ENCODE data around the gene KCNQ1. TPM values are rescaled to one million over a fixed set of nuclear protein-coding genes. Genes with fewer than 3 reads are reported as not detected.

The KCNQ1 gene
- total and polyA plus RNA-seq, 2 donors (not counting 3 experiments of a cell fraction or from before 2014, with no cell fraction given), result 0.07 to 0.09 TPM

DNA sequence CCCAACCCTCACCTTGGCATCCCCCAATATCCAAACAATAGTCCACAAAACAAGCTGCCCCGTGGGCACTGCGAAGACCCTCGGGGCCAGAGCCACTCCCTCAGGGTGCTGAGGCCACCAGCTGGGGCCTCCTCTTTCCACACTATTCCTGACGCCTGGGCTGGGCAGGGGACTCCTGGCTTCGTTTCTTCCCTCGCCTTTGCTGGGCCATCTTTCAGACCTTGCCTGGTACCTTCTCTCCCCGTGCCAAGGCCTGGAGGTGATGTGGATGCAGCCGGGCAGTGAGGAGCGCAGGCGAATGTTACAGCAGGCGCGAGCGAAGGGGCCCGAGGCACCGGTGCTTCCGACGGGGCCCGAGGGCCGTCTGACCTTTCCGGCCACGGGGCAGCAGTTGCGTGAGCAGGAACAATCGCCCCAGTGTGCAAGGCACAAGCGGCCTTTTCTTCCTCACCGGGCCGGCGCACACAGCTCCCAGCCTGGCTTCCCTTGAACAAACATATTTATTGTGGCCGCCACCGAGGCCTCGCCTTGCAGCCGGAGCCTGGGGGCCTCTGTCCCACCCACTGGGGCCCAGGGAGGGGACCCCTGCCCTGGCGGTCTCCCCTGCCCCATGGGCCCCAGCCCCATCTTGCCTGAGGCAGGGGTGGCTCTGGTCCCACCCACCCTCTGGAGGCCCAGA lies 287.6 kb downstream of the KCNQ1 start:
- intact Hi-C loops (cut with micrococcal nuclease) (no loop called here), dilution Hi-C loops (cut with MboI; ENCODE audit: extremely low pct_ligation_motif_present, low sequenced_read_pairs) (no loop called here)
- H3K79me2 ChIP-seq (ENCODE audit: control insufficient read depth, insufficient read depth, low read length), result no peaks in the 10 kb centered on the region
- no peaks in the 10 kb centered on the region for H3K9me1 ChIP-seq (replicated peaks; ENCODE audit: control insufficient read depth, extremely low read depth, insufficient read depth, low read length)
- H3K4me2 ChIP-seq (ENCODE audit: insufficient read depth, low read length), result no peak overlapping the region
- no peaks in the 10 kb centered on the region for H3K36me3 ChIP-seq (ENCODE audit: control insufficient read depth in 2 of 2, extremely low read depth in 1 of 2, insufficient read depth in 2 of 2, low read length in 2 of 2)
- no peak overlapping the region for H3K9ac ChIP-seq (replicated peaks; ENCODE audit: extremely low read depth, insufficient read depth, low read length)
- no peak for DNase-seq (ENCODE audit: low read depth, low spot score)
- no TSS peak for BruUV-seq (replicated peaks)
- H3K4me3 ChIP-seq (replicated peaks in 1 of 3; ENCODE audit: insufficient read depth in 1 of 3, low read depth in 1 of 3, low read length in 3 of 3), result no peak overlapping the region
- H3K4me1 ChIP-seq (ENCODE audit: control insufficient read depth, extremely low read depth, insufficient read depth, low read length), result no peaks in the 10 kb centered on the region
- no peaks in the 10 kb centered on the region for H3K9me3 ChIP-seq (replicated peaks; ENCODE audit: control insufficient read depth, insufficient read depth, low read length)
- no peaks in the 10 kb centered on the region for H3K27me3 ChIP-seq (ENCODE audit: control insufficient read depth in 2 of 2, insufficient read depth in 2 of 2, low read length in 2 of 2)
- H4K20me1 ChIP-seq (replicated peaks; ENCODE audit: control insufficient read depth, extremely low read depth, insufficient read depth, low read length), result no peaks in the 10 kb centered on the region
- TF ChIP-seq GATA2 (IDR thresholded peaks at IDR 0.05; ENCODE audit: insufficient read depth, insufficient read length, low read depth, low read length) (no peak), MYC (IDR thresholded peaks at IDR 0.05; ENCODE audit: low read depth, low read length) (no peak), EZH2 (IDR thresholded peaks at IDR 0.05; ENCODE audit: borderline replicate concordance, low read depth, low read length, severe bottlenecking) (no peak), FOS (IDR thresholded peaks at IDR 0.05; ENCODE audit: borderline replicate concordance, insufficient read depth, low read length) (no peak), POLR2A (IDR thresholded peaks at IDR 0.05; ENCODE audit: low read depth, low read length) (no peak), JUN (IDR thresholded peaks at IDR 0.05; ENCODE audit: borderline replicate concordance, insufficient read depth, insufficient read length, low read depth) (no peak), POLR2AphosphoS5 (IDR thresholded peaks at IDR 0.05; ENCODE audit: insufficient read depth, low read depth, low read length) (no peak)
- TF ChIP-seq, protein P1, sequence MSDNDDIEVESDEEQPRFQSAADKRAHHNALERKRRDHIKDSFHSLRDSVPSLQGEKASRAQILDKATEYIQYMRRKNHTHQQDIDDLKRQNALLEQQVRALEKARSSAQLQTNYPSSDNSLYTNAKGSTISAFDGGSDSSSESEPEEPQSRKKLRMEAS (IDR thresholded peaks at IDR 0.05; ENCODE audit: insufficient read depth, insufficient read length), result no peak
- TF ChIP-seq, protein P2, sequence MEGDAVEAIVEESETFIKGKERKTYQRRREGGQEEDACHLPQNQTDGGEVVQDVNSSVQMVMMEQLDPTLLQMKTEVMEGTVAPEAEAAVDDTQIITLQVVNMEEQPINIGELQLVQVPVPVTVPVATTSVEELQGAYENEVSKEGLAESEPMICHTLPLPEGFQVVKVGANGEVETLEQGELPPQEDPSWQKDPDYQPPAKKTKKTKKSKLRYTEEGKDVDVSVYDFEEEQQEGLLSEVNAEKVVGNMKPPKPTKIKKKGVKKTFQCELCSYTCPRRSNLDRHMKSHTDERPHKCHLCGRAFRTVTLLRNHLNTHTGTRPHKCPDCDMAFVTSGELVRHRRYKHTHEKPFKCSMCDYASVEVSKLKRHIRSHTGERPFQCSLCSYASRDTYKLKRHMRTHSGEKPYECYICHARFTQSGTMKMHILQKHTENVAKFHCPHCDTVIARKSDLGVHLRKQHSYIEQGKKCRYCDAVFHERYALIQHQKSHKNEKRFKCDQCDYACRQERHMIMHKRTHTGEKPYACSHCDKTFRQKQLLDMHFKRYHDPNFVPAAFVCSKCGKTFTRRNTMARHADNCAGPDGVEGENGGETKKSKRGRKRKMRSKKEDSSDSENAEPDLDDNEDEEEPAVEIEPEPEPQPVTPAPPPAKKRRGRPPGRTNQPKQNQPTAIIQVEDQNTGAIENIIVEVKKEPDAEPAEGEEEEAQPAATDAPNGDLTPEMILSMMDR (IDR thresholded peaks at IDR 0.05; ENCODE audit: extremely low read depth in 1 of 2, insufficient read depth in 1 of 2, low read depth in 1 of 2, low read length in 2 of 2), result no peak
- ChIA-PET POLR2A (no interaction called here), CTCF (no interaction called here)
- FAIRE-seq, result no peak
- H2AFZ ChIP-seq (ENCODE audit: low read depth, low read length), result no peak overlapping the region
- no peak overlapping the region for H3K27ac ChIP-seq (ENCODE audit: insufficient read depth, low read depth, low read length)
